ENCODE data around the gene LNX1.

Gene LNX1

GRCh38 chr4:53571936-53572599 lies 19.2 kb downstream of the LNX1 start:
- DNase-seq, result no peak

- no peak for DNase-seq
Observed at GRCh38 chr4:53563824-53564223, 27.5 kb downstream of the LNX1 start.

- DNase-seq, result peak; percentile 64 to 78
Observed at GRCh38 chr4:53562409-53562808, 28.9 kb downstream of the LNX1 start.

- no peak for DNase-seq
Observed at GRCh38 chr4:53559021-53559620, 32.2 kb downstream of the LNX1 start.

GRCh38 chr4:53558065-53558801 lies 33.1 kb downstream of the LNX1 start:
- DNase-seq, result peak in 1 of 2 experiments; percentile 39

- no peak for DNase-seq
Observed at GRCh38 chr4:53557669-53558064, 33.6 kb downstream of the LNX1 start.

GRCh38 chr4:53556651-53557050 lies 34.6 kb downstream of the LNX1 start:
- no peak for DNase-seq

GRCh38 chr4:53553486-53554210 lies 37.6 kb downstream of the LNX1 start:
- no peak for DNase-seq

GRCh38 chr4:53552711-53553110 lies 38.6 kb downstream of the LNX1 start:
- no peak for DNase-seq

GRCh38 chr4:53551958-53552357 lies 39.3 kb downstream of the LNX1 start:
- DNase-seq, result no peak

GRCh38 chr4:53551281-53551864 lies 39.9 kb downstream of the LNX1 start:
- no peak for DNase-seq

- DNase-seq, result no peak
Observed at GRCh38 chr4:53548662-53549061, 42.6 kb downstream of the LNX1 start.

- DNase-seq, result no peak
Observed at GRCh38 chr4:53547983-53548382, 43.3 kb downstream of the LNX1 start.

GRCh38 chr4:53545942-53546581 lies 45.2 kb downstream of the LNX1 start:
- DNase-seq, result no peak

- no peak for DNase-seq
Observed at GRCh38 chr4:53545273-53545672, 46.0 kb downstream of the LNX1 start.

- no peak for DNase-seq
Observed at GRCh38 chr4:53543561-53543960, 47.7 kb downstream of the LNX1 start.

- DNase-seq, result no peak
Observed at GRCh38 chr4:53541577-53542206, 49.6 kb downstream of the LNX1 start.

- DNase-seq, result no peak
Observed at GRCh38 chr4:53538756-53539155, 52.5 kb downstream of the LNX1 start.

- DNase-seq, result no peak
Observed at GRCh38 chr4:53537606-53538005, 53.7 kb downstream of the LNX1 start.

GRCh38 chr4:53536328-53536727 lies 55.0 kb downstream of the LNX1 start:
- DNase-seq, result no peak

GRCh38 chr4:53535567-53535966 lies 55.7 kb downstream of the LNX1 start:
- no peak for DNase-seq

GRCh38 chr4:53534684-53535083 lies 56.6 kb downstream of the LNX1 start:
- DNase-seq, result no peak
